Tibial nerve (tissue), 4 donors: ENCODE data around the gene FNIP2. TPM values are rescaled to one million over a fixed set of nuclear protein-coding genes. Genes with fewer than 3 reads are reported as not detected.
"Not testable (repeated sequence)": the region's sequence is repeated elsewhere in the genome, so short reads cannot be mapped to it uniquely, and the experiment has no call there.

Source experiments
- DNase-seq, 2 donors: peaks; one replicate each; pipeline ENCODE4 v3.0.0-alpha.2; 2019; ENCODE audit warnings: low spot score in 2 of 2
- H3K27ac ChIP-seq, 4 donors: fragments of 200-600 bp; sonication (generic) in 3 of 4; one replicate each; pipeline ENCODE4 v1.5.1; 2017 to 2019; ENCODE audit warnings: mild to moderate bottlenecking in 1 of 4
- H3K27me3 ChIP-seq, 2 donors: fragments of 200-600 bp; sonication (generic) in 1 of 2; one replicate each; pipeline versions ENCODE4 v1.5.1 to v1.6.0; 2017 to 2019
- H3K36me3 ChIP-seq, 3 donors: fragments of 200-600 bp; sonication (generic); one replicate each; pipeline ENCODE4 v1.5.1; 2018 to 2019
- H3K4me1 ChIP-seq, 4 donors: fragments of 200-600 bp; sonication (generic) in 3 of 4; one replicate each; pipeline ENCODE4 v1.5.1; 2017 to 2019
- H3K4me3 ChIP-seq, 4 donors: fragments of 200-600 bp; sonication (generic) in 3 of 4; one replicate each; pipeline ENCODE4 v1.5.1; 2017 to 2019; ENCODE audit warnings: mild to moderate bottlenecking in 1 of 4, moderate library complexity in 1 of 4
- H3K9me3 ChIP-seq, 4 donors: fragments of 200-600 bp; sonication (generic) in 3 of 4; one replicate each; pipeline ENCODE4 v1.5.1; 2017 to 2019
- EP300 ChIP-seq, 2 donors: sonication (generic); formaldehyde crosslinking; IDR thresholded peaks; one replicate each; pipeline ENCODE4 v1.6.1; 2017; ENCODE audit warnings: antibody characterized with exemption in 2 of 2, mild to moderate bottlenecking in 1 of 2
- POLR2A ChIP-seq, 2 donors: fragments of 450-650 bp; IDR thresholded peaks; one replicate each; pipeline ENCODE4 v1.6.1; 2017; ENCODE audit warnings: antibody characterized with exemption in 2 of 2, mild to moderate bottlenecking in 2 of 2, moderate library complexity in 2 of 2
- WGBS, 2 donors: methylation state at CpG; one replicate each; pipeline ENCODE4 v1.1.5; 2018; 5-methylcytosine and 5-hydroxymethylcytosine counted together
- total RNA-seq, 4 donors: library from RNA; depleted of rRNA; stranded (reverse); fragments of >200 nt; gene quantifications; one replicate each; pipeline ENCODE4 v1.1.0, GENCODE V29; 2016
- TF ChIP-seq, protein P1 (sequence below), 5 experiments: fragments of 200-600 bp in 3 of 5; fragments of 450-650 bp in 2 of 5; sonication (generic) in 3 of 5; IDR thresholded peaks; one replicate each; pipeline ENCODE4 v1.5.1; 2016 to 2019; ENCODE audit warnings: antibody characterized with exemption in 5 of 5, mild to moderate bottlenecking in 3 of 5, moderate library complexity in 2 of 5

FNIP2 gene
- total RNA-seq, 4 donors from 2014 or later, result 61.5 to 74.3 (median 69.3) TPM

- TF ChIP-seq, protein P1, sequence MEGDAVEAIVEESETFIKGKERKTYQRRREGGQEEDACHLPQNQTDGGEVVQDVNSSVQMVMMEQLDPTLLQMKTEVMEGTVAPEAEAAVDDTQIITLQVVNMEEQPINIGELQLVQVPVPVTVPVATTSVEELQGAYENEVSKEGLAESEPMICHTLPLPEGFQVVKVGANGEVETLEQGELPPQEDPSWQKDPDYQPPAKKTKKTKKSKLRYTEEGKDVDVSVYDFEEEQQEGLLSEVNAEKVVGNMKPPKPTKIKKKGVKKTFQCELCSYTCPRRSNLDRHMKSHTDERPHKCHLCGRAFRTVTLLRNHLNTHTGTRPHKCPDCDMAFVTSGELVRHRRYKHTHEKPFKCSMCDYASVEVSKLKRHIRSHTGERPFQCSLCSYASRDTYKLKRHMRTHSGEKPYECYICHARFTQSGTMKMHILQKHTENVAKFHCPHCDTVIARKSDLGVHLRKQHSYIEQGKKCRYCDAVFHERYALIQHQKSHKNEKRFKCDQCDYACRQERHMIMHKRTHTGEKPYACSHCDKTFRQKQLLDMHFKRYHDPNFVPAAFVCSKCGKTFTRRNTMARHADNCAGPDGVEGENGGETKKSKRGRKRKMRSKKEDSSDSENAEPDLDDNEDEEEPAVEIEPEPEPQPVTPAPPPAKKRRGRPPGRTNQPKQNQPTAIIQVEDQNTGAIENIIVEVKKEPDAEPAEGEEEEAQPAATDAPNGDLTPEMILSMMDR (IDR thresholded peaks at IDR 0.05), result no peak
- no peak for TF ChIP-seq POLR2A (IDR thresholded peaks at IDR 0.05)
- no peak for TF ChIP-seq EP300 (IDR thresholded peaks at IDR 0.05)
- Histone ChIP-seq H3K36me3 (no peaks in the 10 kb centered on the region), H3K27ac (no peak overlapping the region), H3K9me3 (peaks cover 0 to 3% (median 0%) of the 10 kb centered on the region in 4 donors), H3K27me3 (no peaks in the 10 kb centered on the region), H3K4me1 (no peaks in the 10 kb centered on the region), H3K4me3 (no peak overlapping the region)
- WGBS, 2 donors, result 93% methylated on average over 2 of the region's 2 CpGs
- no peak for DNase-seq
Measured at GRCh38 chr4:158739600-158739999, 29.2 kb upstream of the FNIP2 start.

DNA sequence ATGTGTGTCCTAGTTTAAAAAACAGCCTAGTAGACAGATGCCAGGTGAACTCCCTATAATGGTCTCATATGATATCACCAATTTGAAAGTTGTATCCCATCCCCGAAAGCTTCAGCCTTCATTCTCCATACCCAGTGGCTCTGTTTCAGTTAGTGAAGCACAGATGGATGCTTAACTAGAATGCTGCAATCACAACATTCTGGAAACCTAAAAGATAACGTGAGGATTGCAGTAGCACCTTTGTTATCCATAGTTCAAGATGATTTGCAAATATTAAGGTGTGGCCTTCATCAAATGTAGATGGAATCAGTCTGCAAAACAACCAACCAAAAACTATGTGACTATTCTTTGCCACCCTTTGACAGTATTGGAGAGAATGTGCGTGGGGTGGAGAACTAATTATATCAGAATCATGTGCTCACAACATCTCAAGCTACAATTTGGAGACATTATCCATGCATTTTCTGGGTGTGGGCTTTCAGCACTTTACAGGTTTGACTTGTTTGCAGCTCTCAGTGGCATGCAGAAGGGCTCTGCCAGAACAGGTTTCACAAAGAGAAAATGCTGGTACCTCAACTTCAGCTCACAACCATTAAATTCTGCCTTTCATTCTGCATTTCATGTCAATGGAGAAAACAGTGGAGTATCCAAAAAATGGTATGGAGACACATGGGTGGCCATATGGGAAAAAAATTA, 27.4 kb upstream of the FNIP2 start:
- peaks cover 0 to 5% (median 0%) of the 10 kb centered on the region in 4 donors for H3K9me3 ChIP-seq
- H3K36me3 ChIP-seq, result no peaks in the 10 kb centered on the region
- TF ChIP-seq, protein P1 (IDR thresholded peaks at IDR 0.05), result no peak
- TF ChIP-seq POLR2A (IDR thresholded peaks at IDR 0.05) (no peak), EP300 (IDR thresholded peaks at IDR 0.05) (no peak)
- H3K4me3 ChIP-seq, result no peak overlapping the region
- H3K27ac ChIP-seq, result no peak overlapping the region
- H3K27me3 ChIP-seq, result no peaks in the 10 kb centered on the region
- no peak for DNase-seq
- WGBS, 2 donors, result 79 to 90% methylated on average over 3 of the region's 3 CpGs
- no peaks in the 10 kb centered on the region for H3K4me1 ChIP-seq

GRCh38 chr4:158746537-158746936, 22.3 kb upstream of the FNIP2 start:
- DNase-seq, H3K27me3 ChIP-seq, H3K27ac ChIP-seq, H3K9me3 ChIP-seq, H3K4me3 ChIP-seq, H3K4me1 ChIP-seq, H3K36me3 ChIP-seq: not testable (repeated sequence)
- WGBS, 2 donors, result 90 to 92% methylated on average over 2 to 11 of the region's 31 CpGs

GRCh38 chr4:158750379-158750778, 18.4 kb upstream of the FNIP2 start:
- TF ChIP-seq POLR2A (IDR thresholded peaks at IDR 0.05) (no peak), EP300 (IDR thresholded peaks at IDR 0.05) (no peak)
- TF ChIP-seq, protein P1 (IDR thresholded peaks at IDR 0.05), result no peak
- Histone ChIP-seq H3K4me3 (no peak overlapping the region), H3K27ac (no peak overlapping the region), H3K9me3 (no peaks in the 10 kb centered on the region), H3K27me3 (no peaks in the 10 kb centered on the region), H3K4me1 (no peaks in the 10 kb centered on the region), H3K36me3 (no peaks in the 10 kb centered on the region)
- WGBS, 2 donors, result 23 to 24% methylated on average over 3 of the region's 3 CpGs
- no peak for DNase-seq

DNA sequence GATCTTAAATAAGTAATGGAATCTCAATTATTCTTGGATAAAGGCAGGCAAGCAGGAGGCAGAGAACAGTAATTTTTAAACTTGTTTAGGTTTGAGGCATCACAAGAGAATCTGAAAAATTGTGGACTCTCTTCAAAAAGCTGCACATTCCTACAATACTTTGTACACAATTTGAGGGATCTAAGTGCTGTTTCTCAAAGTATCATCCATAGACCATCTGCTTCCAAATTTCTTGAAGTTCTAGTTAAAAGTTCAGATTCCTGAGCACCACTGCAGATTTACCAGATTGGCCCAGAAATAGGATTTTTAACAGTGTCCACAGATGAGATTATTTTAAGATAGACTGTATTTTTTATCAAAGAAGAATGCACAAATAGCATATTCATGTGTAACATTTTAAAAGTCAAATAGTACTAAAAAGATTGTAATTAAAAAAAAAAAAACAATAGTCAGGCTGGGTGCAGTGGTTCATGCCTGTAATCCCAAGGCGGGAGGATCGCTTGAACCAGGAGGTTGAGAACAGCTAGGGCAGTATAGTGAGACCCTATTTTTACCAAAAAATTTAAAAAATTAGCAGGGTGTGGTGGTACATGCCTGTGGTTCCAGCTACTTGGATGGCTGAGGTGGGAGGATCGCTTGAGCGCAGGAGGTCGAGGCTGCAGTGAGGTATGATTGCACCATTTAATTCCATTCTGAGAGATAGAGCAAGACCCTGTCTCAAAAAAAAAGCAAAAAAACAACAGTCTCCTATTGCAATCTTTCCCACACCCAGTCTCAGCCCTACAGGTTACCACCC, 14.2 kb upstream of the FNIP2 start:
- 86% methylated on average over 5 of the region's 5 CpGs for WGBS, 2 donors
- Histone ChIP-seq H3K4me3 (no peak overlapping the region), H3K27ac (no peak overlapping the region), H3K9me3 (peaks cover 0 to 4% (median 0%) of the 10 kb centered on the region in 4 donors), H3K4me1 (no peaks in the 10 kb centered on the region), H3K36me3 (no peaks in the 10 kb centered on the region), H3K27me3 (no peaks in the 10 kb centered on the region)
- TF ChIP-seq POLR2A (IDR thresholded peaks at IDR 0.05) (no peak), EP300 (IDR thresholded peaks at IDR 0.05) (no peak)
- TF ChIP-seq, protein P1 (IDR thresholded peaks at IDR 0.05), result no peak
- no peak for DNase-seq

GRCh38 chr4:158755819-158756218, 13.0 kb upstream of the FNIP2 start:
- 90 to 96% methylated on average over 7 of the region's 7 CpGs for WGBS, 2 donors
- not testable (repeated sequence) for H3K9me3 ChIP-seq, H3K36me3 ChIP-seq, H3K4me1 ChIP-seq, H3K4me3 ChIP-seq, DNase-seq, H3K27ac ChIP-seq, H3K27me3 ChIP-seq
